ENCODE measurements around the gene SDK1.

DNA sequence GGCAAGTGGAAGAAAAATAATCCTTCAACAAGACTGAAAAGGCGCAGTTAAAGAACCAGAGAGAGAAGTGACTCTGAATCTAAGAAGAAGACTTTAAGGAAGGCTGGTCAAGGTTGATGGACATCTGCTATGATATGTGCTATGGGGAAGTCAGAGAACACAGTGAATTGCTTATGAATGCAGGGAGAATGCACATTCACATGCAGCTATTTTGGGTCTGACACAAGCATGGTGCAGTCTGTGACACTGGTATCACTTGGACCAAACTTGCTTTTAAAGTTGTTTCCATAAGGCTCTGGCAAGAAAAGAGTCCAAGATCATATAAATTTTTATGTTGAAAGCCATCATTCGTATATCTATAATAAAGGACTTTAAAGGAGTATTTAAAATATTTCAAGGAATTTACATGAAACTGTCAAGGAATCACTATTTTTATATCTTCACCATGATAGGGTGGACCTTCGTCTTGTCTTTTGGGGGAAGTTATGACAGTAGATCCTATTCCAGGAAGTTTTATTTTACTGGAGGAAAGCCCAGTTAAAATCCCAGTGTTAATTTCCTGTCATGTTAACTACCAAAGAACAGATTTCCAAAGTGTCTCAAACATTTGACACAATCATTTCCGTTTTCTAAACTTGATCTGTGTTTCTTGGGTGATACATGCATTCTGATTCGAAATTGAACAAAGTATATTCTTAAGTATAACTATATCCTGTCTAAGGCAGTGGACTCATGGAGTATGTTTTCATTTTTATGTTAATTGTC, 239.6 kb downstream of the SDK1 start:
- no peak for TF ChIP-seq HDAC2 (IDR thresholded peaks at IDR 0.05)
- TF ChIP-seq MEF2A (IDR thresholded peaks at IDR 0.05; ENCODE audit: insufficient read depth, low read depth, low read length), result no peak
- TF ChIP-seq CREB1 (IDR thresholded peaks at IDR 0.05; ENCODE audit: low read depth), result no peak
- TF ChIP-seq EZH2 (IDR thresholded peaks at IDR 0.05; ENCODE audit: borderline replicate concordance, control insufficient read depth, low read depth, low read length), result no peak
- no peak for TF ChIP-seq BHLHE40 (IDR thresholded peaks at IDR 0.05; ENCODE audit: borderline replicate concordance in 1 of 2, low read depth in 2 of 2, low read length in 1 of 2)

Data from GM12878 (cell line).